Activated CD4-positive, alpha-beta T cell treated with anti-CD3 and anti-CD28 coated beads, Interleukin-2, amount 50 U/mL, for 1 hour (primary cell): ENCODE results near the gene RASGRF2.

Experiments
- DNase-seq: peaks from one replicate; pipeline ENCODE4 v3.0.0-alpha.2; 2020

RASGRF2 gene

GRCh38 chr5:80956272-80956671 is 3.9 kb upstream of the RASGRF2 start:
- DNase-seq = no peak

GRCh38 chr5:80957031-80957761 is 3.0 kb upstream of the RASGRF2 start:
- no peak for DNase-seq

DNA sequence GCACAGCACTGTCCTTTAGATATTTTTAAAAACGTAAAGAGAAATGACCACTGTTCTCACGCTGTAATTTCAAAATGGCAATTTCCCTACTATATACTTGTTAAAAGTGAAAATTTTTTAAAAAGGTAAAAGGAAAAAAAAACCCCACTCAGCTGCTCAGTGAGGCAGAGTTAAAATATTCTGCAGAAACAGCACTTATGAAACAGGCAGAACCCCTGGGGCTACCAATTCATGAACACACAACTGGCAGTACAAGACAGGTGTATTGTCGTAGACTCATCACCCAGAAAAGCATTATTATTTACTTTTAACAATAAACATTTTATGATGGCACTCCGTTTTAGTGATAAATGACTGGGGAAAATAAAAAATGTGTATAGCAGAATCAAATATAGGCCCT is 1.5 kb upstream of the RASGRF2 start:
- DNase-seq = no peak

- DNase-seq = no peak
These were observed 1.0 kb upstream of the RASGRF2 start for GRCh38 chr5:80959138-80959537.

GRCh38 chr5:80960531-80961375 is 590 bp downstream of the RASGRF2 start:
- DNase-seq = peak; percentile 44

GRCh38 chr5:80961376-80962281 is 1.5 kb downstream of the RASGRF2 start:
- peak; percentile 39 for DNase-seq

DNA sequence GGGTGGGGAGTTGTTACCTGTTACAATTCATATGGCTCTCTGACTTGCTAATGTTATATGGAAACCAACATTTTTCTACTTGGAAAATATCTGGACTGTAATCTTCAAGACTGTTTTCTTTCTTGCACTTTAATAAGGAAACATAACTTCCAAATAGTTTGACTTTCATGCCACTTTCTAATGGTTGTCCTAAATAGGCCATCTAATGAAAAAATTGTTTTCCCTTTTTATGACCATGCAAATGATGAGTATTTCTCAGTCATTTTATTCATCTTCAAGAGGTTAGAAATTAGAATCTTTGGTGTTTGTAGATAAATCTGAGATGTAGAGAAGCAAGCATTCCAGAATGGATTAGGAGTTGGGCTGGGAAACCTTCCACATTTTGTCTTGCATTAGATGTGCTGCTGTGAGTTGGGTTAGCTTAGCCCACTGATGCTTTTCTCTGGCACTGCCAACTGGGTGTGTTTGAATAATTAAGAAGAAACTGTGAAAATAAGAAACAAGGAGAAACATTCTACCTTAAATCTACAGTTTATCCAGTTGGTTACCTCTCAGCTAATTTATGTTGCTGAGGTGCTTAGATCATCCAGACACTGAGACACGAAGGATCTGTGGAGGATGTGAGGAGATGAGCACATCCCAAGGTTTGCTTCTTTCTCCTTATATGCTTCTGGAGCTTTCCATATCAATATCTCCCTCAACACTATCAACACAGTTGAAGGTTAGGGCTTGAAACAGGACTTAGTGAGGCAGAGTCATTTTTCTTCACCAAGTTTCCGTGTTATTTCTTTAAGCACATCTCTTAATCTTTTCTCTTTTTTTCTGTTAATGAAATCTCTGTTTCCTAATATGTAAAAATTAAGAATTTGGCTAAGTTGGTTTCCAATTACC is 2.7 kb downstream of the RASGRF2 start:
- no peak for DNase-seq

DNA sequence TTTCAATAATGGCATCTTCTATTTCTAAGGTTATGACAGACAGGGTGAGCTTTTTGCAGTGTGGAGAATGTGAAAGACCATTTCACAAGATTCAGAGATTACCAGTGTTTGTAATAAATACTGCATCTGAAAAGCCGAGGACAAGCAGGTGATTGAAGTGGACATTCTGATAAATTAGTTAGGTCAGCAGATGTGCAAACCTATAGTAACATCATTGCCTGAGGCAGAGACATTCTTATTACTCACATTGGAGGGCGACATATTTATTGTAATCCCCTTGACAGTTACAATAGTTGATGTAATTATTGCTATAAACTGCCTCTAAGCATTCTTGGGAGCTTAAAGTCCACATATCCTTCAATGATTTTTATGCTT is 3.3 kb downstream of the RASGRF2 start:
- DNase-seq = no peak

DNA sequence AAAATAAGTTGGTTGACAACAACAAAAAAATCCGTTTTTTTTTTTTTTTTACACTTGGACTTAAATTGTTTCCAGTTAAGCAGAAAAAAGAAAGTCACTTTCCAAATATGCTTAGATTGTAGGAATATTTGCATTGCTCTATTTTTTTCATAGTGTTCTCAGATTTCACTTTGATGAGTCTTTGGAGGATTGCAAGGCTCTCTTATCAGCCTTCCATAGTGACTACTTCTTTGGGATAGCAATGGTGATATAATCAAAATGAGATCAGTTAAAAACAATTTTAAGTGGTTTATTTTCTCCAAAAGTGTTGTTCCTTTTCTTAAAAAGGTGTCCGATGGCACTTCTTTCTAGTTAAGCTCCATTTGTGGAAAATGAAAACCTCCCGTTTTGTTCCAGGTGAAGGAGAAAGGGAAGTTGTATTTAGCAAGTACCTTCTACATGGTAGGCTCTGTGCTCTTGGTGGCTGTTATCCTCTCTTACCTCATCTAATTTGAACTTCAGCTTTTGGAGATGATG is 3.9 kb downstream of the RASGRF2 start:
- no peak for DNase-seq

GRCh38 chr5:80964491-80964890 is 4.3 kb downstream of the RASGRF2 start:
- no peak for DNase-seq

DNA sequence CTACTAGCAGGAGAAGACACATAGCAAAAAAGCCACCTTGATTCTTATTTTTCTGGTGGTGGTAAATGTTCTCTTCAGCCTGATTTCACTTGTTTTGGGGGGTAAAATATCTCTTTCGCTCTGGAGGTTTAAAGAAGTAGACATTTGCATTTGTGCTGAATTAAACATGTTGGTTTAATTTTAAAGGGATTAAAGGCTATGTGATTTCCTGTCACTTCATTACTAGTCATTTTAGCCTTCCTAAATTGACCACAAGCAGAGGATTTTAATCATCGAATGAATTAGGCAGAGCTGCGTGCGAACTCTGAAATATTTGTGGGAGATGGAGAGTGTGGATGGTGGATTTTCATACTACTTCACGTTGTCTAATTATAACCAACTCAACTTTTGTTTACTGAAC is 4.8 kb downstream of the RASGRF2 start:
- no peak for DNase-seq

DNA sequence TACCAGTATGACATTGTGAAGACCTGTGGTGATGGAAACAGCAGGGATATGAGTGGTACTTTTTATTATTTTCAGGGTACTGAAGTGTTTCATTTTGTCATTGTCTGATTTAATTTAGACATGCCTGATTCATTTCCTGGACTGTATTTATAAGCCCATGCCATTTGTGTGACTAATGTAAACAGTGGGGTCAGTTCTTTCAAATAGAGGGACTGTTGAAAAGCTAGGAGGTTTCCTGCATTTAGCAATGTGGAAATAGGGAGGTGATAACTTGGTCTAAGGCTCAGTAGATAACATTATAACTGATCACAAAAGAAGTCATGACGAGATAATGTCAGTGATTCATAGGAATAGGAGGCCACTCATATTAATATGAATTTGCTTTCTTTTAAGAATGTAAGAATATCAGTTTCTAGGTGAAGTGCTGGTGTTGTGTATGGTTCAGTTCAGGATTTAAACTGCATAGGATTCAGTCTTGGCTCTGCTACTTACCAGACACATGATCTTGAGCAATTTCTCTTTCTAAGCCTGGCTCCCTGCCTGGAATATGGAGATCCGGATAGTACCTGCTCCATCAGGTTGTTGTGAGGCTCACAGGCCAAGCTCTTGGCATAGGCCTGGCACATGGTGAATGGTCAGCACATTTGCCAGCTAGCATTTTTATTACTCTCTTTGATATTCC is 7.5 kb downstream of the RASGRF2 start:
- DNase-seq = no peak

DNA sequence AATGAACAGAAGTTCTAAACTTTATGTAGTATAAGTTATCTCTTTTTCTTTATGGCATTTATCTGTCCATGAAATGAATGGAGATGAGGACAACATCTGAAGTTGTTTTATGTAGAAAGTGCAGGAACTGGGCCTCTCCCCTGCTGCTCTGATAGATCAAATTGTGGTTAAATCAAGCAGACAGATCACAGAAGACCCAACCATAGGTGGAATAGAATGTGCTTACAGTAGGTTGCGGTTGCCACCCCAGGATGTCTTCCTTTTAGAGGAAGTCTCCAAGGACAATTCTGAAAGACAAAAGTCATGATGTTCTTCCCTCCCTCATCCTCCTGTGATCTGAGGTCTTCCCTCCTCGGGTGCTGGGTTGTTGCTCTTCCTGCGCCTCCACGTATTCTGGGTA is 12.9 kb downstream of the RASGRF2 start:
- no peak for DNase-seq

- no peak for DNase-seq
These were observed 14.9 kb downstream of the RASGRF2 start for GRCh38 chr5:80975065-80975464.

GRCh38 chr5:80976985-80977384 is 16.8 kb downstream of the RASGRF2 start:
- no peak for DNase-seq

- no peak for DNase-seq
These were observed 17.6 kb downstream of the RASGRF2 start for GRCh38 chr5:80977764-80978163.

- no peak for DNase-seq
These were observed 18.7 kb downstream of the RASGRF2 start for GRCh38 chr5:80978772-80979317.

- no peak for DNase-seq
These were observed 21.9 kb downstream of the RASGRF2 start for GRCh38 chr5:80982093-80982492.

DNA sequence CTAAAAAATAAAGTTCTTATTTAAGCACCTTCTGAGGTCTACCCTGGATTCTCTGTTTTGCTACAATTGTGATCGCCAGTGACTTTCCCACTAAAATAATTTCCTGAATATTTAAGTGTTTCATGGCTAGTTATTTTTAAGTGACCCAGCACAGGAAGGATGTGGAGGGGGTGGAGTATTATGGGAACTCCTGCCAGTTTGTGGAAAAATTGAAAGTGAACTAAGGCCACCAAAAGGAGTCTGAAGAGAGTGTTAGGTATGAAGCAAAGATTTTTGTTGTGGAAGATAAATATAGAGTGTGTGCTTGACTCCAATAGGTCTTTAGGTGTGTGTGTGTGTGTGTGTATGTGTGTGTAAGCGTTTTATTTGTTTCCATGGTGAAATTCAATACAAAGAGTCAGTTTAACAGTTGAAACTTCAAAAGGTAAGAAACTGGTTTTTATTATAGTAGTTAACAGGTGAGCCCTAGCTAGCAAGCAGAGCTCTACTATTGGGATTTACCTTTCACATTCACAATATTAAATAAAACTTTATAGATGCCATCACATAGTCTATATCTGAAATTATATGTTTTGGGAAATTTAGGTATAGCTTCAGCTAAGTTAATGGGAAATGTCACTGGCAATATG is 25.6 kb downstream of the RASGRF2 start:
- DNase-seq = no peak

GRCh38 chr5:80986382-80986781 is 26.2 kb downstream of the RASGRF2 start:
- no peak for DNase-seq
